KMS-11 (cell line): Measurements from ENCODE around the gene IGFLR1.

Source experiments
- H2AFZ ChIP-seq: fragments of 200-600 bp; sonication (generic); 2 replicates; pipeline ENCODE4 v1.6.1; 2016; ENCODE audit warnings: antibody characterized with exemption, mixed run types, low read depth
- H3K27ac ChIP-seq: fragments of 200-600 bp; sonication (generic); 2 replicates; pipeline ENCODE4 v1.6.1; 2016; ENCODE audit warnings: mild to moderate bottlenecking, mixed run types
- H3K27me3 ChIP-seq: fragments of 200-600 bp; sonication (generic); 2 replicates; pipeline ENCODE4 v1.6.1; 2017; ENCODE audit warnings: mild to moderate bottlenecking, low read depth, mixed run types, moderate library complexity; ENCODE audit not compliant: insufficient read depth
- H3K36me3 ChIP-seq: fragments of 200-600 bp; sonication (generic); 2 replicates; pipeline ENCODE4 v1.6.1; 2017; ENCODE audit warnings: mild to moderate bottlenecking, mixed run types; ENCODE audit not compliant: insufficient read depth
- H3K4me1 ChIP-seq: fragments of 200-600 bp; sonication (generic); 2 replicates; pipeline ENCODE4 v1.6.1; 2016; ENCODE audit warnings: mild to moderate bottlenecking, low read depth, mixed run types; ENCODE audit not compliant: poor library complexity, severe bottlenecking
- H3K4me2 ChIP-seq: fragments of 200-600 bp; sonication (generic); 2 replicates; pipeline ENCODE4 v1.7.0; 2016; ENCODE audit warnings: mild to moderate bottlenecking, mixed run types
- H3K4me3 ChIP-seq: fragments of 200-600 bp; sonication (generic); IDR thresholded peaks from 2 replicates; pipeline ENCODE4 v1.6.1; 2017; ENCODE audit warnings: low read depth, low read length, mixed read lengths; ENCODE audit not compliant: insufficient read depth
- H3K79me2 ChIP-seq: fragments of 200-600 bp; sonication (generic); 2 replicates; pipeline ENCODE4 v1.6.1; 2016; ENCODE audit warnings: low read depth, mixed run types; ENCODE audit not compliant: insufficient read depth
- H3K9ac ChIP-seq: fragments of 200-600 bp; sonication (generic); 2 replicates; pipeline ENCODE4 v1.6.1; 2016; ENCODE audit warnings: mild to moderate bottlenecking, mixed run types
- H4K20me1 ChIP-seq: fragments of 200-600 bp; sonication (generic); 2 replicates; pipeline ENCODE4 v1.6.1; 2016; ENCODE audit warnings: mild to moderate bottlenecking, mixed run types; ENCODE audit not compliant: insufficient read depth
- TF ChIP-seq, protein P1 (sequence below): fragments of 200-600 bp; sonication (generic); conservative IDR thresholded peaks from 2 replicates; pipeline ENCODE4 v1.6.1; 2017; ENCODE audit warnings: low read depth, mild to moderate bottlenecking, antibody characterized with exemption, low read length, moderate library complexity, mixed read lengths

The IGFLR1 gene

DNA sequence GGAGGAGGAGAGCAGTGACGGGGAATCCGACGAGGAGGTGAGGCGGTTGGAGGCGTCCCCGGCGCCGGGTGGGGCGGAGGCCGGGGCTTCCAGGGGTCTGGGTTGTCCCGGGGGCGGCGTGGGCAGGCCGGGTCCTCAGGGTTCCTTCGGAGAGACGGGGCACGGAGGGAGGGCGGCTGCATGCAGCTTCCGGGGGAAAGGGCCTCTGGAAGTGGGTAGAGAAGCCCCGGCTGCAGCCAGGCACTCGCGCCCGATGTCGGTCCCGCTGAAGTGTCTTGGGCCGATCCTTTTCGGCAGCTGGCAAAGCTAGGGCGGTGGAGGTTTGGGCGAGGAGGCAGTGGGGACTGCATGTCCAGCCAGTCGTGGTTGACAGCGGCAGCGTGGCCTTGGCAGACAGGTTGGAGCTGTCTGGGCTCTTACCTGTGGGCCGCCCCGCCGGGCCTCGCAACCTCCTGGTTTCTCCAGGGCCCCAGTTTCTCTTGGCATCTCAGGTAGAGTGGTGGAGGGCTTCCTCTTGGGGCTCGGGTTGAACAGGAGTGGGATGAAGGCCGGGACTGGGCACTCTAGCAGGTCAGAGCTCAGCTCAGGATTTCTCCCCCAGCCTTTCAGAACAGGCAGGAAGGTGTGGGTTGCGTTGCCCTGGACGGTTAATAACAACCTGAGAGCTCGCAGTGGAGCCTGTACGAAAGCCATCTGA is 23.8 kb downstream of the IGFLR1 start:
- Histone ChIP-seq H2AFZ (no peak overlapping the region), H4K20me1 (no peaks in the 10 kb centered on the region)

DNA sequence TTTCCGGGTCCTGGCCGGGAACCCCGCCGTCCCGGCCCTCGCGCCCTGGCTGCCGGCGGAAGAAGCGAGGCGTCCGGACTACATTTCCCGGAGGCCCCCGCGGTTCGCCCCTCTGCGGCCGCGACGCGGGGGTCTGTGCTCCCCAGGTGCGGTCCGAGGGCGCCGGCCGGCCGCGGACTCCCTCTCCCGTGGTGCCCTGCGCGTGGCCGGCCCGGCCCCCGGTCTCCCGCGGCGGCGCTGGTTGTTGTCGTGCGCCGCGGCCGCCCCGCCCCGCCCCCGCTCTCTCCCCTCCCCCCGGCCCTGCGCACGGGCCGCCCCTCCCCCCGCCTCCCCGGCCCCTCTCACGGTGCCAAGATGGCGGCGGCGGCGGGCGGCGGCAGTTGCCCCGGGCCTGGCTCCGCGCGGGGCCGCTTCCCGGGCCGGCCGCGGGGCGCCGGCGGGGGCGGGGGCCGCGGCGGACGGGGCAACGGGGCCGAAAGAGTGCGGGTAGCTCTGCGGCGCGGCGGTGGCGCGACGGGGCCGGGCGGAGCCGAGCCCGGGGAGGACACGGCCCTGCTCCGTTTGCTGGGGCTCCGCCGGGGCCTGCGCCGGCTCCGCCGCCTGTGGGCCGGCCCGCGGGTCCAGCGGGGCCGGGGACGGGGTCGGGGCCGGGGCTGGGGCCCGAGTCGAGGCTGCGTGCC is 24.4 kb downstream of the IGFLR1 start, which contains the start of gene KMT2B:
KMT2B (plus strand) TSS at position 339 of the 680 bp plus-strand sequence; CDS start at position 355, 16 bp downstream.
- Histone ChIP-seq H4K20me1 (no peaks in the 10 kb centered on the region), H3K27ac (peak within 1 kb of the TSS; percentile 62), H3K4me1 (peaks cover 15% of the 10 kb centered on the region), H3K9ac (peak within 1 kb of the TSS; percentile 91), H3K36me3 (no peaks in the 10 kb centered on the region), H3K79me2 (peaks cover 21% of the 10 kb centered on the region), H2AFZ (peak within 1 kb of the TSS; percentile 94), H3K4me2 (peak within 1 kb of the TSS; percentile 96), H3K27me3 (peaks cover 10% of the 10 kb centered on the region; the same call in 1 of the 2 replicates), H3K4me3 (no peak within 1 kb of the TSS)
- TF ChIP-seq, protein P1, sequence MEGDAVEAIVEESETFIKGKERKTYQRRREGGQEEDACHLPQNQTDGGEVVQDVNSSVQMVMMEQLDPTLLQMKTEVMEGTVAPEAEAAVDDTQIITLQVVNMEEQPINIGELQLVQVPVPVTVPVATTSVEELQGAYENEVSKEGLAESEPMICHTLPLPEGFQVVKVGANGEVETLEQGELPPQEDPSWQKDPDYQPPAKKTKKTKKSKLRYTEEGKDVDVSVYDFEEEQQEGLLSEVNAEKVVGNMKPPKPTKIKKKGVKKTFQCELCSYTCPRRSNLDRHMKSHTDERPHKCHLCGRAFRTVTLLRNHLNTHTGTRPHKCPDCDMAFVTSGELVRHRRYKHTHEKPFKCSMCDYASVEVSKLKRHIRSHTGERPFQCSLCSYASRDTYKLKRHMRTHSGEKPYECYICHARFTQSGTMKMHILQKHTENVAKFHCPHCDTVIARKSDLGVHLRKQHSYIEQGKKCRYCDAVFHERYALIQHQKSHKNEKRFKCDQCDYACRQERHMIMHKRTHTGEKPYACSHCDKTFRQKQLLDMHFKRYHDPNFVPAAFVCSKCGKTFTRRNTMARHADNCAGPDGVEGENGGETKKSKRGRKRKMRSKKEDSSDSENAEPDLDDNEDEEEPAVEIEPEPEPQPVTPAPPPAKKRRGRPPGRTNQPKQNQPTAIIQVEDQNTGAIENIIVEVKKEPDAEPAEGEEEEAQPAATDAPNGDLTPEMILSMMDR, result no peak

More for the DNA sequence above, 23.8 kb downstream of the IGFLR1 start:
- Histone ChIP-seq H3K27ac (peak overlapping the region; percentile 62; the same call in 1 of the 2 replicates), H3K27me3 (peaks cover 9% of the 10 kb centered on the region; the same call in 1 of the 2 replicates), H3K4me3 (no peak overlapping the region), H3K4me2 (peak overlapping the region; percentile 74), H3K4me1 (peaks cover 15% of the 10 kb centered on the region), H3K79me2 (peaks cover 21% of the 10 kb centered on the region), H3K36me3 (no peaks in the 10 kb centered on the region), H3K9ac (peak overlapping the region; percentile 91)
- TF ChIP-seq, protein P1, result no peak

DNA sequence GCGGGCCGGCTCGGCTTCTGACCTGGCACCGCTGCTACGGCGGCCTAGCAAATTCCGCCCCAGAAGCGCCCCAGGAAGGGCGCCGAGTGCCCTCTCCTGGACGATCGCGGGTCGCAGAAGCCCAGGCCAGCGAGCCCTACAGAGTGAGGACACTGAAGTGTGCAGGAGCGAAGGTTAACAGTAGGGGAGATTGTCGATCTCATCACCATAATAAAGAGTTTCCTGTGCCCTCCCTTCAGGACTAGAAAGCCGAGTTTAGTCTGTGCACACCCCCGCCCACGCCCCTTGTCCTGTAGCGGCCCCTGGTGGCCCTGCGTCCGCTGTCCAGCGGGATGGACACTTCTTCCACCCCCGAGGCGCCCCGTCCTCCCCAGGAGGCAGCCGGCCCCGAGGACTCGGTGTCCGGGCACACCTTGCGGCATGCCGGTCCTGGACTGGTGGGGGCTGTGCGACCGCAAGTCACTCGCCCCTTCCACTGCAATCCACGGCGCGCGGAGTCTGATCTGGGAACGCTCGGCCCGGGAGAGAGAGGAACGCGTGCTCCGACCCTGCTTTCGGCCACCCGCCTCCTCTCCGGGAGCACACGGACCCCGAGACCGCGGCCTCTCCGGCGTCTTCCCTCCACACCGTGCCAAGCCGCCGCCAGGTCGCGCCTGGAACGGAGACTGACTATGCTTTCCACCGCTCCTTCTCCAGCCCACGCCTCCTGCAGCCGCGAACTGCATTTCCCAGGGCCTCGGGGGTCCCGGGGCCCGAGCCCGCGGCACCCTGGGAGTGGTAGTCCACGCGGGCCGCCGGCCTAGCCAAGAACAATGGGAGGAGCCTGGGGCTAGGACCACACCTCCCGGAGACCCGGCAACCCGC is 25.2 kb downstream of the IGFLR1 start:
- TF ChIP-seq, protein P1, result peak; percentile 84
- H4K20me1 ChIP-seq, result no peaks in the 10 kb centered on the region
- peak overlapping the region; percentile 94 for H2AFZ ChIP-seq
- no peak overlapping the region for H3K4me3 ChIP-seq
- H3K27me3 ChIP-seq, result peaks cover 10% of the 10 kb centered on the region; the same call in 1 of the 2 replicates
- peak overlapping the region; percentile 61; the same call in 1 of the 2 replicates for H3K9ac ChIP-seq
- no peaks in the 10 kb centered on the region for H3K36me3 ChIP-seq
- H3K4me1 ChIP-seq, result peaks cover 15% of the 10 kb centered on the region
- H3K4me2 ChIP-seq, result peak overlapping the region; percentile 96
- H3K79me2 ChIP-seq, result peaks cover 21% of the 10 kb centered on the region
- peak overlapping the region; percentile 47 for H3K27ac ChIP-seq

DNA sequence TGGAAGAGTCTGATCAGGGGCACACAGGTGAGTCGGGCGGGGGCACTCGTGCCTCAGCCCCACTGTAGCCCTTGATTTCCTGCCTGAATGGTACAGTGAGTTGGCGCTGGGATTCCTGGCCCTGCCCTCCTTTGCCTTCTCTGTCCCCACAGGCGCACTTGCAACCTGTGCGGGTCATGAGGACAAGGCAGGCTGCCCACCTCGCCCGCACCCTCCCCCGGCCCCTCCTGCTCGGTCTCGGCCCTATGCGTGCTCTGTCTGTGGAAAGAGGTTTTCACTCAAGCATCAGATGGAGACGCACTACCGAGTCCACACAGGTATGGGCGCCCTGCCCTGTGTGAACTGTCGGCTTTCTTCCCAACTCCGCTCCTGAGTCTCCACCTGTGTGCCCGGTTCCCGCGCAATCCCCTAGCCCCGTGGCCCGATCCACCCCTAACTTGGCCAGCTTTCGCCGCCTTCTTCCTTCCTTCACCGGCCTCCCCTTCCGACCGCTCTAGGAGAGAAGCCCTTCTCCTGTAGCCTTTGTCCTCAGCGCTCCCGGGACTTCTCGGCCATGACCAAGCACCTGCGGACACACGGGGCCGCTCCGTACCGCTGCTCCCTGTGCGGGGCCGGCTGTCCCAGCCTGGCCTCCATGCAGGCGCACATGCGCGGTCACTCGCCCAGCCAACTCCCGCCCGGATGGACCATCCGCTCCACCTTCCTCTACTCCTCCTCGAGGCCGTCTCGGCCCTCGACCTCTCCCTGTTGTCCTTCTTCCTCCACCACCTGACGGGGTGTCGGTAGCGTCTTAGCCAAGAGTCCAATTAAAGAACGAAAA is 26.1 kb downstream of the IGFLR1 start:
- H4K20me1 ChIP-seq, result no peaks in the 10 kb centered on the region
- no peak overlapping the region for H3K4me3 ChIP-seq
- peaks cover 21% of the 10 kb centered on the region for H3K79me2 ChIP-seq
- peaks cover 15% of the 10 kb centered on the region for H3K4me1 ChIP-seq
- peak overlapping the region; percentile 61; the same call in 1 of the 2 replicates for H3K9ac ChIP-seq
- H2AFZ ChIP-seq, result peak overlapping the region; percentile 94
- peak overlapping the region; percentile 47 for H3K27ac ChIP-seq
- H3K36me3 ChIP-seq, result no peaks in the 10 kb centered on the region
- H3K27me3 ChIP-seq, result peaks cover 10% of the 10 kb centered on the region; the same call in 1 of the 2 replicates
- TF ChIP-seq, protein P1, result no peak
- H3K4me2 ChIP-seq, result peak overlapping the region; percentile 96
